Stomach (tissue), 4 donors: Measurements from ENCODE around the gene VKORC1L1.

ENCODE experiments used
- EP300 ChIP-seq: sonication (generic); formaldehyde crosslinking; IDR thresholded peaks from one replicate; pipeline ENCODE4 v1.6.1; 2017; ENCODE audit warnings: antibody characterized with exemption
- POLR2A ChIP-seq, 4 donors: fragments of 450-650 bp; IDR thresholded peaks; one replicate each; pipeline ENCODE4 v1.6.1; 2016; ENCODE audit warnings: antibody characterized with exemption in 4 of 4, control low read depth in 2 of 4, mild to moderate bottlenecking in 1 of 4, moderate library complexity in 1 of 4
- TF ChIP-seq, protein P1 (sequence below), 7 experiments: fragments of 450-650 bp in 4 of 7; fragments of 200-600 bp in 3 of 7; sonication (generic) in 3 of 7; IDR thresholded peaks; one replicate each; pipeline ENCODE4 v1.5.1; 2016 to 2019; ENCODE audit warnings: antibody characterized with exemption in 7 of 7, control low read depth in 2 of 7, mild to moderate bottlenecking in 1 of 7

DNA sequence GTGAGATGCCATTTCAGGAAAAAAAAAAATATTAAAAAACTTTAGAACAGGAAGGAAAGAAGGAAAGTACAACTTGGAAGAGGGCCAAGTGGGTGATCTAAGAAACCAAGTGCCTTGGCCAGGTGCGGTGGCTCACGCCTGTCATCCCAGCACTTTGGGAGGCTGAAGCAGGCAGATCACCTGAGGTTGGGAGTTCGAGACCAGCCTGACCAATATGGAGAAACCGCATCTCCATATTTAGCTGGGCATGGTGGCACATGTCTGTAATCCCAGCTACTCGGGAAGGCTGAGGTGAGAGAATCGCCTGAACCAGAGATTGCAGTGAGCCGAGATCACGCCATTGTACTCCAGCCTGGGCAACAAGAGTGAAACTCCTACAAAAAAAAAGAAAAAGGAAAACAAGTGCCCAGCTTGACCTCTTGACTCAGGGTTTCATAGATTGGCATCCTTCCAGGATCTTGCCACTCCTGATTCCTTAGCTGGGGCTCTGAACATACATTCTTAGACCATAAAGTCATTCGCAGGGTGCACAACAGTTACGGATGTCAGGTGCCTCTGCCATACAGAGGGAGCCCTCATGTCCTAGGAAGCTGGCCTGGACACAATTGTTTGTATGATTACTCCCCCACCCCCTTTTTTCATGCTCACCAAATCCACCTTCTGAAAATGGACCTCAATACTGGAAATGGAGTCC lies 111.2 kb downstream of the VKORC1L1 start:
- no peak for TF ChIP-seq POLR2A (IDR thresholded peaks at IDR 0.05)
- TF ChIP-seq, protein P1, sequence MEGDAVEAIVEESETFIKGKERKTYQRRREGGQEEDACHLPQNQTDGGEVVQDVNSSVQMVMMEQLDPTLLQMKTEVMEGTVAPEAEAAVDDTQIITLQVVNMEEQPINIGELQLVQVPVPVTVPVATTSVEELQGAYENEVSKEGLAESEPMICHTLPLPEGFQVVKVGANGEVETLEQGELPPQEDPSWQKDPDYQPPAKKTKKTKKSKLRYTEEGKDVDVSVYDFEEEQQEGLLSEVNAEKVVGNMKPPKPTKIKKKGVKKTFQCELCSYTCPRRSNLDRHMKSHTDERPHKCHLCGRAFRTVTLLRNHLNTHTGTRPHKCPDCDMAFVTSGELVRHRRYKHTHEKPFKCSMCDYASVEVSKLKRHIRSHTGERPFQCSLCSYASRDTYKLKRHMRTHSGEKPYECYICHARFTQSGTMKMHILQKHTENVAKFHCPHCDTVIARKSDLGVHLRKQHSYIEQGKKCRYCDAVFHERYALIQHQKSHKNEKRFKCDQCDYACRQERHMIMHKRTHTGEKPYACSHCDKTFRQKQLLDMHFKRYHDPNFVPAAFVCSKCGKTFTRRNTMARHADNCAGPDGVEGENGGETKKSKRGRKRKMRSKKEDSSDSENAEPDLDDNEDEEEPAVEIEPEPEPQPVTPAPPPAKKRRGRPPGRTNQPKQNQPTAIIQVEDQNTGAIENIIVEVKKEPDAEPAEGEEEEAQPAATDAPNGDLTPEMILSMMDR (IDR thresholded peaks at IDR 0.05), result no peak
- TF ChIP-seq EP300, result no peak
